CD8-positive, alpha-beta memory T cell (primary cell): ENCODE results near the gene SLC9A5. TPM values are rescaled to one million over a fixed set of nuclear protein-coding genes. Genes with fewer than 3 reads are reported as not detected.

Experiments used
- CTCF ChIA-PET: fragments of 350-600 bp; sonication (Branson Sonifier 250); formaldehyde crosslinking; loops from one replicate; lab custom pipeline; 2021; ENCODE audit warnings: antibody characterized with exemption; lab: Charles Lee
- POLR2A ChIA-PET: fragments of 350-600 bp; sonication (Branson Sonifier 250); formaldehyde crosslinking; loops from one replicate; lab custom pipeline; 2021; ENCODE audit warnings: antibody characterized with exemption; lab: Charles Lee
- DNase-seq, 5 donors: peaks; one replicate each; pipeline versions ENCODE4 v3.0.0 to v3.0.0-alpha.2; 2020 to 2022; ENCODE audit warnings: mixed read lengths in 1 of 5
- H3K27ac ChIP-seq: one replicate; pipeline ENCODE4 v1.7.0; 2013; ENCODE audit warnings: low read depth, mild to moderate bottlenecking, low read length, moderate library complexity
- H3K27me3 ChIP-seq: 2 replicates; pipeline ENCODE4 v1.7.0; 2013; ENCODE audit warnings: low read length, mild to moderate bottlenecking; ENCODE audit not compliant: insufficient read depth, poor library complexity, severe bottlenecking
- H3K36me3 ChIP-seq: 2 replicates; pipeline ENCODE4 v1.7.0; 2013; ENCODE audit warnings: mild to moderate bottlenecking, low read length, moderate library complexity; ENCODE audit not compliant: insufficient read depth
- H3K4me1 ChIP-seq: 2 replicates; pipeline ENCODE4 v1.7.0; 2013; ENCODE audit warnings: mild to moderate bottlenecking, low read length, moderate library complexity; ENCODE audit not compliant: insufficient read depth
- H3K4me3 ChIP-seq: 2 replicates; pipeline ENCODE4 v1.7.0; 2013; ENCODE audit warnings: mild to moderate bottlenecking, low read length
- H3K9me3 ChIP-seq: 2 replicates; pipeline ENCODE4 v1.7.0; 2013; ENCODE audit warnings: mild to moderate bottlenecking, low read length
- H3K27ac Mint-ChIP-seq, 8 donors: one replicate each; pipeline ENCODE4 v1.8.0; 2020 to 2021; ENCODE audit warnings: mixed read lengths in 8 of 8, mild to moderate bottlenecking in 6 of 8, inconsistent platforms in 3 of 8, moderate library complexity in 3 of 8
- H3K27me3 Mint-ChIP-seq, 2 donors: one replicate each; pipeline ENCODE4 v1.8.0; 2020 to 2021; ENCODE audit warnings: mixed read lengths in 2 of 2, mild to moderate bottlenecking in 1 of 2, moderate library complexity in 1 of 2
- H3K36me3 Mint-ChIP-seq, 3 donors: one replicate each; pipeline ENCODE4 v1.8.0; 2020 to 2021; ENCODE audit warnings: mixed read lengths in 3 of 3, inconsistent platforms in 1 of 3, mild to moderate bottlenecking in 1 of 3
- H3K4me1 Mint-ChIP-seq, 3 donors: one replicate each; pipeline ENCODE4 v1.8.0; 2020 to 2021; ENCODE audit warnings: mixed read lengths in 3 of 3, inconsistent platforms in 1 of 3, mild to moderate bottlenecking in 1 of 3
- H3K4me3 Mint-ChIP-seq, 7 donors: one replicate each; pipeline ENCODE4 v1.8.0; 2020 to 2021; ENCODE audit warnings: mixed read lengths in 7 of 7, mild to moderate bottlenecking in 6 of 7, moderate library complexity in 4 of 7, inconsistent platforms in 2 of 7
- H3K9me3 Mint-ChIP-seq, 5 donors: one replicate each; pipeline ENCODE4 v1.8.0; 2020 to 2022; ENCODE audit warnings: mixed read lengths in 5 of 5, mild to moderate bottlenecking in 3 of 5, moderate library complexity in 2 of 5, inconsistent platforms in 1 of 5
- polyA plus RNA-seq: library from polyadenylated mRNA; unstranded; fragments of 300-500 nt; fragmentation: Illumina TruSeq; gene quantifications from one replicate; pipeline ENCODE4 v1.2.3, GENCODE V29; 2021
- total RNA-seq, 2 experiments: library from RNA; stranded (reverse); gene quantifications; one replicate each; pipeline ENCODE4 v1.2.3, GENCODE V29; 2021

The SLC9A5 gene
- total and polyA plus RNA-seq, 3 experiments from 2014 or later, result 5.2 TPM; not detected in 1

DNA sequence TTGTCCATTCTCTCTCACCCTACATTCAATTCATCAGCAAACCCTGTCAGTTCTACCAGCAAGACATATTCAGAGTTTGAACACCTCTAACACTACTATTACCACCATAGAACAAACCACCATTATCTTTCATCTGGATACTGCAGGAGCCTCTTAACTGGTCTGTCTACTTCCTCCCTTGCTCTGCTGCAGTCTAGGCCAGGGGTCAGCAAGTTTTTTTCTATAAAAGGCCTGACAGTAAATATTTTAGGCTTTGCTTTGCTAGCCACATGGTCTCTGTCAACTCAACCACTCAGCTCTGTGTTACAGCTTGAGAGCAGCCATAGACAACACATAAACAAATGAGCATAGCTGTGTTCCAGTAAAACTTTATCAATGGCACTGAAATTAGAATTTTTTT, 63.9 kb downstream of the SLC9A5 start:
- H3K9me3 Mint-ChIP-seq, result no peaks in the 10 kb centered on the region
- no peaks in the 10 kb centered on the region for H3K36me3 Mint-ChIP-seq
- ChIA-PET POLR2A (interaction anchor here (0.8 kb wide), 1 partner anchor 16 kb away, joined by 3 read pairs; no protein-coding TSS in a partner anchor), CTCF (interaction anchor here (0.9 kb wide), 1 partner anchor 34 kb away, joined by 3 read pairs; no protein-coding TSS in a partner anchor)
- H3K9me3 ChIP-seq, result no peaks in the 10 kb centered on the region
- peaks cover 3 to 20% of the 10 kb centered on the region in 2 donors for H3K27me3 Mint-ChIP-seq
- peaks cover 0 to 5% (median 5%) of the 10 kb centered on the region in 3 donors for H3K4me1 Mint-ChIP-seq
- H3K4me3 ChIP-seq, result no peak overlapping the region
- H3K36me3 ChIP-seq, result no peaks in the 10 kb centered on the region
- DNase-seq, result no peak
- H3K27ac ChIP-seq, result no peak overlapping the region
- no peak overlapping the region for H3K4me3 Mint-ChIP-seq
- H3K4me1 ChIP-seq, result no peaks in the 10 kb centered on the region
- H3K27me3 ChIP-seq, result no peaks in the 10 kb centered on the region
- peak overlapping the region in 1 of 8 donors; percentile 74 for H3K27ac Mint-ChIP-seq

DNA sequence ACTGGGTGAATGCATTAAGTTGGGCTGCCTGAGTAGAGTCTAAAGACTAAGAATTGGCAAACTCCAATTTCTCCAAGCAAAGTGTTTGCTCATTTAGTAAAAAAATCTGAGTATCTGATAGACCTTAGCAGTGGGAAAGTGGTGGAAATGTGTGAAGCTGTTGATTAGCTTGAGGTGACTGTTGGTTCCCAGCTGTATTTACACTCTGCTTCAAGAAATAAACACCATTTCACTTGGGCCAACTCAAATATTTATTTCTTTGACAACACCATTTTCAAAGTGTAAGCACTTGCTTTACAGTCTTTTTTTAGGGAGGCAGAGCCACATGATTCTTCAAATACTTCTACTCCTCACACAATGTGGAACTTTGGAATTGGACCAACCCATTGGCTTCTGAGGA, 69.1 kb downstream of the SLC9A5 start:
- H3K27ac ChIP-seq, result no peak overlapping the region
- no peaks in the 10 kb centered on the region for H3K4me1 Mint-ChIP-seq
- no peaks in the 10 kb centered on the region for H3K36me3 Mint-ChIP-seq
- peaks cover 9 to 56% of the 10 kb centered on the region in 2 donors for H3K27me3 Mint-ChIP-seq
- no peak for DNase-seq
- H3K4me3 ChIP-seq, result no peak overlapping the region
- no peak overlapping the region for H3K27ac Mint-ChIP-seq
- no peaks in the 10 kb centered on the region for H3K4me1 ChIP-seq
- H3K9me3 ChIP-seq, result no peaks in the 10 kb centered on the region
- H3K4me3 Mint-ChIP-seq, result no peak overlapping the region
- H3K36me3 ChIP-seq, result no peaks in the 10 kb centered on the region
- POLR2A ChIA-PET, result no interaction called here
- CTCF ChIA-PET, result no interaction called here
- no peaks in the 10 kb centered on the region for H3K9me3 Mint-ChIP-seq
- peaks cover 8% of the 10 kb centered on the region for H3K27me3 ChIP-seq

Other genes starting within 250 kb of the SLC9A5 start
- 100 to 1,000 TPM; 132 to 141 TPM for gene CBFB, start 219.8 kb upstream of the SLC9A5 start, total RNA-seq
- gene CBFB, start 219.8 kb upstream of the SLC9A5 start, polyA plus RNA-seq, result 100 TPM
- gene PHAF1, start 139.0 kb upstream of the SLC9A5 start, total RNA-seq, result 10 to 100 TPM; 20.2 to 21.2 TPM
- 14.7 TPM for gene PHAF1, start 139.0 kb upstream of the SLC9A5 start, polyA plus RNA-seq
- 1 to 10 TPM; 2.4 to 2.7 TPM for gene B3GNT9, start 98.0 kb upstream of the SLC9A5 start, total RNA-seq
- 5.0 TPM for gene B3GNT9, start 98.0 kb upstream of the SLC9A5 start, polyA plus RNA-seq
- 10 to 100 TPM; 23.8 to 28.7 TPM for gene TRADD, start 89.1 kb upstream of the SLC9A5 start, total RNA-seq
- gene TRADD, start 89.1 kb upstream of the SLC9A5 start, polyA plus RNA-seq, result 141 TPM
- 10 to 100 TPM; 10.5 to 14.3 TPM for gene FBXL8, start 89.0 kb upstream of the SLC9A5 start, total RNA-seq
- gene FBXL8, start 89.0 kb upstream of the SLC9A5 start, polyA plus RNA-seq, result 11.6 TPM
- gene HSF4, start 84.2 kb upstream of the SLC9A5 start, total RNA-seq, result 10 to 100 TPM; 11.6 to 13.3 TPM
- gene HSF4, start 84.2 kb upstream of the SLC9A5 start, polyA plus RNA-seq, result not detected
- gene NOL3, start 78.4 kb upstream of the SLC9A5 start, total RNA-seq, result 1 to 10 TPM; 2.1 to 2.3 TPM
- gene NOL3, start 78.4 kb upstream of the SLC9A5 start, polyA plus RNA-seq, result 0.91 TPM
- 10 to 100 TPM; 15.3 to 15.6 TPM for gene MATCAP1, start 65.0 kb upstream of the SLC9A5 start, total RNA-seq
- gene MATCAP1, start 65.0 kb upstream of the SLC9A5 start, polyA plus RNA-seq, result 0.68 TPM
- not detected for gene EXOC3L1, start 58.8 kb upstream of the SLC9A5 start, total RNA-seq
- not detected for gene EXOC3L1, start 58.8 kb upstream of the SLC9A5 start, polyA plus RNA-seq
- 100 to 1,000 TPM; 137 to 139 TPM for gene E2F4, start 56.8 kb upstream of the SLC9A5 start, total RNA-seq
- gene E2F4, start 56.8 kb upstream of the SLC9A5 start, polyA plus RNA-seq, result 86.0 TPM
- gene ELMO3, start 49.8 kb upstream of the SLC9A5 start, total RNA-seq, result 1 to 10 TPM; 5.0 to 5.3 TPM
- not detected for gene ELMO3, start 49.8 kb upstream of the SLC9A5 start, polyA plus RNA-seq
- gene TMEM208, start 21.8 kb upstream of the SLC9A5 start, total RNA-seq, result 10 to 100 TPM; 58.4 to 69.5 TPM
- 83.7 TPM for gene TMEM208, start 21.8 kb upstream of the SLC9A5 start, polyA plus RNA-seq
- 100 to 1,000 TPM; 111 to 117 TPM for gene FHOD1, start 1.5 kb upstream of the SLC9A5 start, total RNA-seq
- gene FHOD1, start 1.5 kb upstream of the SLC9A5 start, polyA plus RNA-seq, result 5.5 TPM
- 10 to 100 TPM; 25.3 to 29.3 TPM for gene PLEKHG4, start 30.6 kb downstream of the SLC9A5 start, total RNA-seq
- 1.6 TPM for gene PLEKHG4, start 30.6 kb downstream of the SLC9A5 start, polyA plus RNA-seq
- gene KCTD19, start 77.8 kb downstream of the SLC9A5 start, total RNA-seq, result 1 to 10 TPM in 1 of 2 experiments, under 1 TPM in 1; 0.71 to 1.4 TPM
- not detected for gene KCTD19, start 77.8 kb downstream of the SLC9A5 start, polyA plus RNA-seq
- under 1 TPM; 0.28 to 0.31 TPM for gene LRRC36, start 77.8 kb downstream of the SLC9A5 start, total RNA-seq
- not detected for gene LRRC36, start 77.8 kb downstream of the SLC9A5 start, polyA plus RNA-seq
- gene TPPP3, start 144.5 kb downstream of the SLC9A5 start, total RNA-seq, result not detected
- gene TPPP3, start 144.5 kb downstream of the SLC9A5 start, polyA plus RNA-seq, result not detected
- gene ZDHHC1, start 167.5 kb downstream of the SLC9A5 start, total RNA-seq, result 1 to 10 TPM; 1.3 TPM
- gene ZDHHC1, start 167.5 kb downstream of the SLC9A5 start, polyA plus RNA-seq, result 0.60 TPM
- gene HSD11B2, start 182.1 kb downstream of the SLC9A5 start, total RNA-seq, result 1 to 10 TPM; 1.1 to 1.5 TPM
- not detected for gene HSD11B2, start 182.1 kb downstream of the SLC9A5 start, polyA plus RNA-seq
- gene ATP6V0D1, start 232.2 kb downstream of the SLC9A5 start, total RNA-seq, result 10 to 100 TPM; 49.3 to 57.6 TPM
- 107 TPM for gene ATP6V0D1, start 232.2 kb downstream of the SLC9A5 start, polyA plus RNA-seq
- not detected for gene AGRP, start 234.6 kb downstream of the SLC9A5 start, total RNA-seq
- gene AGRP, start 234.6 kb downstream of the SLC9A5 start, polyA plus RNA-seq, result not detected